Activated naive CD8-positive, alpha-beta T cell (primary cell): ENCODE data around the gene PXYLP1.
"Not testable (repeated sequence)": the region's sequence is repeated elsewhere in the genome, so short reads cannot be mapped to it uniquely, and the experiment has no call there.

Experiments
- H3K27ac Mint-ChIP-seq: one replicate; pipeline ENCODE4 v1.8.0; 2021; ENCODE audit warnings: mixed read lengths
- H3K27me3 Mint-ChIP-seq: one replicate; pipeline ENCODE4 v1.8.0; 2021; ENCODE audit warnings: mixed read lengths
- H3K36me3 Mint-ChIP-seq: one replicate; pipeline ENCODE4 v1.8.0; 2021; ENCODE audit warnings: mixed read lengths
- H3K4me1 Mint-ChIP-seq: one replicate; pipeline ENCODE4 v1.8.0; 2021; ENCODE audit warnings: low read depth, mixed read lengths
- H3K4me3 Mint-ChIP-seq: one replicate; pipeline ENCODE4 v1.8.0; 2021; ENCODE audit warnings: mild to moderate bottlenecking, mixed read lengths
- H3K9me3 Mint-ChIP-seq: one replicate; pipeline ENCODE4 v1.8.0; 2021; ENCODE audit warnings: low read depth, mixed read lengths

Gene PXYLP1

DNA sequence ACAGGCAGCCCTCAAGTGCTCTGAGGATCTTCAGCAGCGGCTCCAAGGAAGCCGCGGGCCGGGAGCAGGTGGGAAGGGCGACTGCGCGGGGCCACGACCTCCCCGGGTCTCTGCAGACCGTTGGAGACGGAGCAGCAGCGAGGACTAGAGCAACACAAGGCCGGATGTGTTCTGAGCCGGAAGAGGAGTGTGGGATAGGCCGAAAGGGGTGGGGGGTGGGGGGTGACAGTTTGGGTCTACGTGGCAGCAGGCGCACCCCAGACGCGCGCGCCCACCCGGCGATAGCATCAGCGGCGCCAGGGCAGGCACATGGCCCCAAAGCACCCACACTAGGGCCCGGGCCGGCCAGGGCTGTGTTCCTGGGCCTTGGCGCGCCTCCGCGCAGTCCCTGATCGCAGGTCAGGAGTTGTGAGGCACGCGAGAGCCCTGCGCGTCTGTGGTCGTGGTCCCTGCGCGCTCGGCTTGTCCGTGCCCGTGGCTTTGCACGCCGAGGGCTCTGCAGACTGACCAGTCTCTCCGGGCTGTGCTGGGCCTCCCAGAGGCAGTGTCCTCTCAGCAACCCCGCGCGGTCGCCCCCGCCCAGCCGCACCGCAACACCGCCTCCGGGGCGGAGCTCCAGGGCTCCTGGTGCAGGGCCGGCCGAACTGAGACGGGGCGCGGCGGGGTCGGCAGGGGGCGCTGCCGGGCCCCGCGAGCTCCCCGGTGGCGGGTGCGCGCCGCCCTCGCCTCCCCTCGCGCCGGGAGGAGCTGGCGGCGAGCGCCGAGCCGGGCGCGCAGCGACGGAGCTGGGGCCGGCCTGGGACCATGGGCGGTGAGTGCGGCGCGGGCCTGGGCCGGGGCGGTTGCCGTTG lies at the start of gene PXYLP1:
Gene PXYLP1 (plus strand): TSS at position 725 of the 851 bp plus-strand sequence. CDS start 28,351 bp downstream, outside the sequence.
- peak within 1 kb of the TSS; percentile 96 for H3K27ac Mint-ChIP-seq
- H3K4me1 Mint-ChIP-seq = peaks cover 52% of the 10 kb centered on the region
- H3K36me3 Mint-ChIP-seq = peaks cover under 1% of the 10 kb centered on the region
- no peaks in the 10 kb centered on the region for H3K27me3 Mint-ChIP-seq
- H3K9me3 Mint-ChIP-seq = no peaks in the 10 kb centered on the region
- peak within 1 kb of the TSS; percentile 91 for H3K4me3 Mint-ChIP-seq

DNA sequence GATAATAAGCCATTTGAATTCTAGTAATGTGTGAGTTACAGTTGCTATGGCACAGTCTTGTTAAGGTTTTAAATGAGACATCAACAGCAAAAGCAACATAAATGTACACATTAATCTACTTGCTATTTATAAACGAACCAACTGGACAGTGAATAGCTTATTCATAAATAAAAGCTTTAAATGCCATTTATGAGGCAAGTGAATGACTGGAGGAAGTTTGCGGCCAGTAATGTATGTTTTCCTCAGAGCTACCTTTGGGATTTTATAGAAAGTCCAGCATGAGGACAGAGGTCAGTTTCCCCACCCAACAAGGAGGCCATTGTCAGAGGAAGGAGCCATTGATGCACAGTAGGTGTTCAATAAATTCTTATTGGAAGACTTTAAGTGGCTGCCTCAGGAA lies 48.0 kb upstream of the PXYLP1 start:
- no peak overlapping the region for H3K4me3 Mint-ChIP-seq
- no peaks in the 10 kb centered on the region for H3K9me3 Mint-ChIP-seq
- H3K36me3 Mint-ChIP-seq = no peaks in the 10 kb centered on the region
- no peak overlapping the region for H3K27ac Mint-ChIP-seq
- H3K4me1 Mint-ChIP-seq = no peaks in the 10 kb centered on the region
- H3K27me3 Mint-ChIP-seq = no peaks in the 10 kb centered on the region

- Mint-ChIP-seq H3K27ac (no peak overlapping the region), H3K4me1 (no peaks in the 10 kb centered on the region), H3K4me3 (no peak overlapping the region), H3K9me3 (no peaks in the 10 kb centered on the region), H3K36me3 (no peaks in the 10 kb centered on the region), H3K27me3 (no peaks in the 10 kb centered on the region)
Observed at GRCh38 chr3:141184430-141184829, 47.2 kb upstream of the PXYLP1 start.

GRCh38 chr3:141191097-141191749 lies 40.4 kb upstream of the PXYLP1 start:
- Mint-ChIP-seq H3K4me3 (no peak overlapping the region), H3K4me1 (peaks cover 10% of the 10 kb centered on the region), H3K9me3 (peaks cover 4% of the 10 kb centered on the region), H3K27ac (no peak overlapping the region), H3K27me3 (peaks cover 4% of the 10 kb centered on the region), H3K36me3 (peaks cover 4% of the 10 kb centered on the region)

- H3K36me3 Mint-ChIP-seq = peaks cover 6% of the 10 kb centered on the region
- H3K4me1 Mint-ChIP-seq = peaks cover 10% of the 10 kb centered on the region
- no peak overlapping the region for H3K4me3 Mint-ChIP-seq
- H3K27me3 Mint-ChIP-seq = peaks cover 4% of the 10 kb centered on the region
- H3K27ac Mint-ChIP-seq = no peak overlapping the region
- H3K9me3 Mint-ChIP-seq = peaks cover 9% of the 10 kb centered on the region
Observed at GRCh38 chr3:141192345-141192744, 39.3 kb upstream of the PXYLP1 start.

GRCh38 chr3:141193066-141193830 lies 38.4 kb upstream of the PXYLP1 start:
- H3K27me3 Mint-ChIP-seq = peaks cover 4% of the 10 kb centered on the region
- no peak overlapping the region for H3K4me3 Mint-ChIP-seq
- no peak overlapping the region for H3K27ac Mint-ChIP-seq
- H3K4me1 Mint-ChIP-seq = peaks cover 10% of the 10 kb centered on the region
- peaks cover 9% of the 10 kb centered on the region for H3K9me3 Mint-ChIP-seq
- H3K36me3 Mint-ChIP-seq = peaks cover 6% of the 10 kb centered on the region

- Mint-ChIP-seq H3K4me1 (no peaks in the 10 kb centered on the region), H3K9me3 (peaks cover 5% of the 10 kb centered on the region), H3K36me3 (peaks cover 2% of the 10 kb centered on the region), H3K27ac (no peak overlapping the region), H3K4me3 (no peak overlapping the region), H3K27me3 (peaks cover 1% of the 10 kb centered on the region)
Observed at GRCh38 chr3:141201122-141201521, 30.5 kb upstream of the PXYLP1 start.

DNA sequence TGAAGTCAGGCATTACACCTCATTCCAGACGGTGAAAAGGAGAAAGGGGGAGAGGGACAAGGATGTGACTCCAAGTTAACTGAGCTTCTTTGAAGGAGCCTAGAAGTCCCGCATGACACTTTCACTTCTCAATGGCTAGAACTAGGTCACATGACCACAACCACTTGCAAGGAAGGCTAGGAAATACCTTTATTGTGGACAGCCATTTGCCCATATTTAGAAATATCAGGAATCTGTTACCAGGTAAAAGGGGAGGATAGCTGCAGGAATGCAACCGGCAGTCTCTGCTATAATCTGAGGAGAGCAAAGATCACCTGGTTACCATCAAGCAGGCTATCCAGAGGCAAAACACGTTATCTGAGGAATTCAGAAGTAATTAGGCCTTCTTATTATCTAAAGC lies 28.9 kb upstream of the PXYLP1 start:
- Mint-ChIP-seq H3K4me1 (no peaks in the 10 kb centered on the region), H3K4me3 (no peak overlapping the region), H3K36me3 (no peaks in the 10 kb centered on the region), H3K27ac (no peak overlapping the region), H3K27me3 (peaks cover 2% of the 10 kb centered on the region), H3K9me3 (no peaks in the 10 kb centered on the region)

- Mint-ChIP-seq H3K36me3 (no peaks in the 10 kb centered on the region), H3K4me3 (no peak overlapping the region), H3K9me3 (no peaks in the 10 kb centered on the region), H3K4me1 (no peaks in the 10 kb centered on the region), H3K27ac (no peak overlapping the region), H3K27me3 (peaks cover 2% of the 10 kb centered on the region)
Observed at GRCh38 chr3:141203866-141204265, 27.8 kb upstream of the PXYLP1 start.

DNA sequence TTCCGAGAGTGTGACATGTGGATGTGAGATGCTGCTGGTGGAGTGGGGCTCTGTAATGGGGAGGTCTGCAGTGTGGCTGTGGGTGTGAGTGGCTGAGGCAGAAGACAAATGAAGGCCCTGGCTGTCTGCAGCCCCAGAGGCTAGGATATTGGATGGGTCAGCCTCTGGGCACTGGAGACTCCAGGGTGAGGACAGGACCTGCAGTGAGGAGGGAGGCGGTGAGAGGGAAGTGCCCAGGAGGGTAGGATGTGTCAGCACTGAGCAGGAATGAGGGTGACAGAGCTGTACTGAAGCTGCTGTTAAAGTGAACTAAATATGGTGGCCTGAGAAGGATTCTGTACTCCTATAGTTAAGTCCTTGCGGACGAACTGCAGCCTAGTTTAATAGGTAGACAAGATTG lies 27.3 kb upstream of the PXYLP1 start:
- Mint-ChIP-seq H3K4me3 (no peak overlapping the region), H3K9me3 (no peaks in the 10 kb centered on the region), H3K27ac (no peak overlapping the region), H3K36me3 (no peaks in the 10 kb centered on the region), H3K27me3 (peaks cover 2% of the 10 kb centered on the region), H3K4me1 (no peaks in the 10 kb centered on the region)

DNA sequence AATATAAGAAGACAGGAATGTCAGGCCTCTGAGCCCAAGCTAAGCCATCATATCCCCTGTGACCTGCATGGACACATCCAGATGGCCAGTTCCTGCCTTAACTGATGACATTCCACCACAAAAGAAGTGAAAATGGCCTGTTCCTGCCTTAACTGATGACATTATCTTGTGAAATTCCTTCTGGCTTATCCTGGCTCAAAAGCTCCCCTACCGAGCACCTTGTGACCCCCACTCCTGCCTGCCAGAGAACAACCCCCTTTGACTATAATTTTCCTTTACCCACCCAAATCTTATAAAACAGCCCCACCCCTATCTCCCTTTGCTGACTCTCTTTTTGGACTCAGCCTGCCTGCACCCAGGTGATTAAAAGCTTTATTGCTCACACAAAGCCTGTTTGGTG lies 20.3 kb upstream of the PXYLP1 start:
- H3K9me3 Mint-ChIP-seq, H3K27me3 Mint-ChIP-seq, H3K4me3 Mint-ChIP-seq, H3K36me3 Mint-ChIP-seq, H3K27ac Mint-ChIP-seq, H3K4me1 Mint-ChIP-seq: not testable (repeated sequence)

GRCh38 chr3:141212101-141212500 lies 19.5 kb upstream of the PXYLP1 start:
- no peaks in the 10 kb centered on the region for H3K36me3 Mint-ChIP-seq
- no peak overlapping the region for H3K4me3 Mint-ChIP-seq
- no peaks in the 10 kb centered on the region for H3K27me3 Mint-ChIP-seq
- no peaks in the 10 kb centered on the region for H3K9me3 Mint-ChIP-seq
- H3K4me1 Mint-ChIP-seq = no peaks in the 10 kb centered on the region
- H3K27ac Mint-ChIP-seq = no peak overlapping the region

GRCh38 chr3:141212555-141212954 lies 19.1 kb upstream of the PXYLP1 start:
- no peak overlapping the region for H3K27ac Mint-ChIP-seq

GRCh38 chr3:141216975-141217374 lies 14.7 kb upstream of the PXYLP1 start:
- Mint-ChIP-seq H3K36me3 (peaks cover 2% of the 10 kb centered on the region), H3K27ac (no peak overlapping the region), H3K4me1 (no peaks in the 10 kb centered on the region), H3K4me3 (no peak overlapping the region), H3K27me3 (peaks cover 2% of the 10 kb centered on the region), H3K9me3 (no peaks in the 10 kb centered on the region)

More at GRCh38 chr3:141212555-141212954, 19.1 kb upstream of the PXYLP1 start:
- H3K36me3 Mint-ChIP-seq = peaks cover 1% of the 10 kb centered on the region
- H3K4me3 Mint-ChIP-seq = no peak overlapping the region
- H3K9me3 Mint-ChIP-seq = no peaks in the 10 kb centered on the region
- H3K4me1 Mint-ChIP-seq = no peaks in the 10 kb centered on the region
- peaks cover 1% of the 10 kb centered on the region for H3K27me3 Mint-ChIP-seq

- Mint-ChIP-seq H3K36me3 (peaks cover 2% of the 10 kb centered on the region), H3K27ac (no peak overlapping the region), H3K9me3 (no peaks in the 10 kb centered on the region), H3K4me1 (no peaks in the 10 kb centered on the region), H3K4me3 (no peak overlapping the region), H3K27me3 (peaks cover 2% of the 10 kb centered on the region)
Observed at GRCh38 chr3:141217389-141217788, 14.2 kb upstream of the PXYLP1 start.
